ENCODE measurements around the gene SLX4IP. TPM values are rescaled to one million over a fixed set of nuclear protein-coding genes. Genes with fewer than 3 reads are reported as not detected.

SLX4IP gene
- total and polyA plus RNA-seq, 2 of the 13 experiments (the other 11 are each of a cell fraction or from before 2014, with no cell fraction given) = 3.6 to 7.3 TPM

DNA sequence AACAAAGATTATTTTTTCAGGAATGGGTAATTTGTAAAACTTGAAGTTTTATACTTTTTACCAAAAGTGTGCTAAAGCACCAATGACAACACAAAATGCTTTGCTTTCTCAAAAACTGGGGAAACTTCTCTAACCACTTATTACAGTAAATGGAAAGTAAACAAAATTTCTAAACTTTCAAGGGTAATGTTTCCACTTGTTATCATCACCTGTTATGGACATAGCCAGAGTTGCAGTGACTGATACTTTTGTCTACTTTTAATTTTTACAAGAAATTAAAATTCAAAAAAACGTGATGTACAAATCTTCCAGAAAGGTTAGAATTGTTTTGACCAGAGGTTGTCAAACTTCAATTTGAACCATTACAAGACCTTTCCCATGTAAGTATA lies 138.8 kb downstream of the SLX4IP start (continued):
- no peak for TF ChIP-seq EZH2 (conservative IDR thresholded peaks at IDR 0.05; ENCODE audit: low read depth, low read length)

DNA sequence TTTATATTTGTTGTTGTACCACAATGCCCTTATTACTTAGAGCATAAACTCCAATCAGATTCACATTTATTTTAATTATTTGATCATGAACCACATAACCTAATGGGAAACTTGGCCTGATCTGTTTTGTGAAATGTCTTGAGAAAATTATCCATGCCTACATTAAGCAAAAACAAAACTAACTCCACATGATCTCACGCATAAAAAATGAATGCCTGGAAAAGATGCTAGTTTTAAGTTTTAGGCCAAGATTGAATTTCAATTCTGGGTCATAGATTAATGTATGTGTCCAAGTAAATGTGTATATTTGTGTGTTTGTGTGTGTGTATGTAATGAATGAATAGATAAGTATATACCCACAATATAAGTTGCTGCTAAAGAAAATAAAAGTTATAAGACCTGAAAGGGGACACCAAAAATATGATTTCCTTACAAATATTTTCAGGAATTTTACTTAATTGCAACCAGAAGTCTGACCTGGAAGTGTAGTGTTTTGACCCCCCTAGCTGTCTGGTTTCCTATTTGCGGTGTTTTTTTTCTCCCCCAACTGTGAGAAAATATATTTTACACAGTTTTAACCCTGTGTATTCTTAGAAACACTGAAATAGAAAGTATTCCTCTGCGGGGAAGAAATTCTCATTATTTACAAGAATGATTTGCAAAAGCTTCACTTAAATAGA lies 141.4 kb downstream of the SLX4IP start:
- Histone ChIP-seq H3K27ac (ENCODE audit: extremely low read length, insufficient read depth, low read length) (no peak overlapping the region), H3K4me2 (ENCODE audit: low read depth, low read length) (no peak overlapping the region), H3K4me1 (ENCODE audit: insufficient read depth, low read length) (peaks cover 22% of the 10 kb centered on the region), H3K79me2 (ENCODE audit: insufficient read depth, low read length) (no peaks in the 10 kb centered on the region), H3K4me3 (replicated peaks in 1 of 3; ENCODE audit: insufficient read depth in 1 of 3, low read depth in 2 of 3, low read length in 3 of 3) (no peak overlapping the region), H3K9me3 (ENCODE audit: low read length) (no peaks in the 10 kb centered on the region), H3K36me3 (replicated peaks in 1 of 2; ENCODE audit: control insufficient read depth in 1 of 2, insufficient read depth in 2 of 2, low read length in 2 of 2) (no peaks in the 10 kb centered on the region; a peak in 1 of 5 replicates), H4K20me1 (ENCODE audit: insufficient read depth, low read length) (no peaks in the 10 kb centered on the region), H3K27me3 (ENCODE audit: control insufficient read depth in 1 of 2, insufficient read depth in 2 of 2, low read length in 2 of 2) (no peaks in the 10 kb centered on the region), H3K9ac (ENCODE audit: insufficient read depth, low read depth, low read length) (no peak overlapping the region), H2AFZ (ENCODE audit: low read length) (no peak overlapping the region)
- CTCF ChIA-PET (ENCODE audit: low intra/inter-chr PET ratio, low total read pairs) = no interaction called here
- POLR2A ChIA-PET = interaction anchor here (1.0 to 2.8 kb wide), 3 partner anchors 10 to 11 kb away, joined by 3 to 7 read pairs (median 3); no protein-coding TSS in a partner anchor
- intact Hi-C loops (cut with micrococcal nuclease; ENCODE audit: unreplicated experiment) (no loop called here), in situ Hi-C loops (cut with HindIII; ENCODE audit: extremely low pct_ligation_motif_present, low pct_unique_long_range_greater_than_20kb) (no loop called here)
- TF ChIP-seq FLYWCH1 (CRISPR knock-in tag; IDR thresholded peaks at IDR 0.05) = no peak
- no peak for TF ChIP-seq GLI4 (CRISPR knock-in tag; IDR thresholded peaks at IDR 0.05; ENCODE audit: borderline replicate concordance)
- no peak for TF ChIP-seq TCF7 (IDR thresholded peaks at IDR 0.05; ENCODE audit: low read depth)
- TF ChIP-seq MXD4 (CRISPR knock-in tag; IDR thresholded peaks at IDR 0.05) = no peak
- no peak for TF ChIP-seq ZNF790 (CRISPR knock-in tag; IDR thresholded peaks at IDR 0.05; ENCODE audit: borderline replicate concordance)
- TF ChIP-seq NR3C1 (CRISPR knock-in tag; IDR thresholded peaks at IDR 0.05) = no peak
- TF ChIP-seq NCOA5 (CRISPR knock-in tag; IDR thresholded peaks at IDR 0.05) = no peak
- no peak for TF ChIP-seq SMAD3 (CRISPR knock-in tag; IDR thresholded peaks at IDR 0.05)
- TF ChIP-seq ZSCAN22 (CRISPR knock-in tag; IDR thresholded peaks at IDR 0.05) = no peak
- TF ChIP-seq ZNF747 (CRISPR knock-in tag; IDR thresholded peaks at IDR 0.05; ENCODE audit: borderline replicate concordance) = no peak
- TF ChIP-seq, protein P1, sequence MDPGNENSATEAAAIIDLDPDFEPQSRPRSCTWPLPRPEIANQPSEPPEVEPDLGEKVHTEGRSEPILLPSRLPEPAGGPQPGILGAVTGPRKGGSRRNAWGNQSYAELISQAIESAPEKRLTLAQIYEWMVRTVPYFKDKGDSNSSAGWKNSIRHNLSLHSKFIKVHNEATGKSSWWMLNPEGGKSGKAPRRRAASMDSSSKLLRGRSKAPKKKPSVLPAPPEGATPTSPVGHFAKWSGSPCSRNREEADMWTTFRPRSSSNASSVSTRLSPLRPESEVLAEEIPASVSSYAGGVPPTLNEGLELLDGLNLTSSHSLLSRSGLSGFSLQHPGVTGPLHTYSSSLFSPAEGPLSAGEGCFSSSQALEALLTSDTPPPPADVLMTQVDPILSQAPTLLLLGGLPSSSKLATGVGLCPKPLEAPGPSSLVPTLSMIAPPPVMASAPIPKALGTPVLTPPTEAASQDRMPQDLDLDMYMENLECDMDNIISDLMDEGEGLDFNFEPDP (CRISPR knock-in tag; conservative IDR thresholded peaks at IDR 0.05) = no peak
- no peak for TF ChIP-seq GABPA (IDR thresholded peaks at IDR 0.05; ENCODE audit: low read depth, low read length)
- no peak for TF ChIP-seq GABPA (CRISPR knock-in tag; IDR thresholded peaks at IDR 0.05; ENCODE audit: low read depth)
- TF ChIP-seq, protein P2, sequence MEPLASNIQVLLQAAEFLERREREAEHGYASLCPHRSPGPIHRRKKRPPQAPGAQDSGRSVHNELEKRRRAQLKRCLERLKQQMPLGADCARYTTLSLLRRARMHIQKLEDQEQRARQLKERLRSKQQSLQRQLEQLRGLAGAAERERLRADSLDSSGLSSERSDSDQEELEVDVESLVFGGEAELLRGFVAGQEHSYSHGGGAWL (CRISPR knock-in tag; IDR thresholded peaks at IDR 0.05) = no peak
- no peak for TF ChIP-seq NFYB (CRISPR knock-in tag; IDR thresholded peaks at IDR 0.05)
- no peak for TF ChIP-seq ZNF446 (CRISPR knock-in tag; IDR thresholded peaks at IDR 0.05)
- no peak for TF ChIP-seq HMGA1 (CRISPR knock-in tag; conservative IDR thresholded peaks at IDR 0.05)
- WGBS (ENCODE audit: low lambda C conversion rate) = 99% methylated on average over 3 of the region's 3 CpGs
- no peak for DNase-seq (ENCODE audit: low spot score)
- no peak for FAIRE-seq
- no TSS peak for BruUV-seq (replicated peaks)
- no peak for ATAC-seq
